ENCODE measurements around the gene TMEM101. TPM values are rescaled to one million over a fixed set of nuclear protein-coding genes. Genes with fewer than 3 reads are reported as not detected.

The TMEM101 gene
- total and polyA plus RNA-seq, 10 of the 15 experiments (the other 5 are each of a cell fraction or from before 2014, with no cell fraction given): 18.4 to 72.5 (median 35.9) TPM

DNA sequence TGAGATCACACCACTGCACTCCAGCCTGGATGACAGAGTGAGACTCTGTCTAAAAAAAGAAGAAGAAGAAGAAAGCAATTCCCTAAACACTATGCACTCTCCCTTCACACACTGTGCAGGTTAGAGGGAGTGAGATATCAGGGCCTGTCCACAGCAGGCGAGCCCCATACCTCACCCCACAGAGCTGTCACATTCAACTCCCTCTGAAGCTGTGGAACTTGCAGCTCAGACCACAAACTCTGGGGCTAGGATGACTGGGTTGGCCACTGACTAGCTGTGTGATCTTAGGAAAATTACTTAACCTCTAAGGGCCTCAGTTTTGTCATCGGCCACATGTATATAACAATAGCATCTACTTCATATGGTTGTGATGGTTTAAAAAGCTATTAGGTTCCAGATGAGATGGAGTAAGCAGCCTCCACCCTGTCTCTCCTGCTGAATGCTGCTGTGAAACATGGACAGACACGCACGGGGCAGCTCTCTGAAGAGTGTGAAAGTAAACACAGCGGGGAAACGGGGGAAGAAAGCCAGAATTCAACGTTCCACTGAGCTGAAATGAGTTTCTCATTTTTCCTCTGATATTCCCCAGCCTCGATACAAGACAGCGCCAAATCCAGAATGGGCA, 47.4 kb downstream of the TMEM101 start:
- no peak overlapping the region for H3K27ac ChIP-seq (ENCODE audit: control insufficient read depth, insufficient read depth)
- no peak for TF ChIP-seq SIN3A (IDR thresholded peaks at IDR 0.05; ENCODE audit: low read depth, low read length)
- TF ChIP-seq, protein P1, sequence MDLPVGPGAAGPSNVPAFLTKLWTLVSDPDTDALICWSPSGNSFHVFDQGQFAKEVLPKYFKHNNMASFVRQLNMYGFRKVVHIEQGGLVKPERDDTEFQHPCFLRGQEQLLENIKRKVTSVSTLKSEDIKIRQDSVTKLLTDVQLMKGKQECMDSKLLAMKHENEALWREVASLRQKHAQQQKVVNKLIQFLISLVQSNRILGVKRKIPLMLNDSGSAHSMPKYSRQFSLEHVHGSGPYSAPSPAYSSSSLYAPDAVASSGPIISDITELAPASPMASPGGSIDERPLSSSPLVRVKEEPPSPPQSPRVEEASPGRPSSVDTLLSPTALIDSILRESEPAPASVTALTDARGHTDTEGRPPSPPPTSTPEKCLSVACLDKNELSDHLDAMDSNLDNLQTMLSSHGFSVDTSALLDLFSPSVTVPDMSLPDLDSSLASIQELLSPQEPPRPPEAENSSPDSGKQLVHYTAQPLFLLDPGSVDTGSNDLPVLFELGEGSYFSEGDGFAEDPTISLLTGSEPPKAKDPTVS (IDR thresholded peaks at IDR 0.05; ENCODE audit: low read depth, low read length): no peak
- TF ChIP-seq IKZF1 (conservative IDR thresholded peaks at IDR 0.05): no peak
- no peak for TF ChIP-seq HCFC1 (IDR thresholded peaks at IDR 0.05; ENCODE audit: low read length)
- TF ChIP-seq SRF (IDR thresholded peaks at IDR 0.05; ENCODE audit: low read depth in 2 of 2, low read length in 2 of 2): no peak
- TF ChIP-seq MTA2 (IDR thresholded peaks at IDR 0.05; ENCODE audit: low read depth): no peak
- no peak for TF ChIP-seq SPI1 (IDR thresholded peaks at IDR 0.05; ENCODE audit: borderline replicate concordance, insufficient read depth, low read depth, low read length)
- TF ChIP-seq PAX5 (IDR thresholded peaks at IDR 0.05; ENCODE audit: borderline replicate concordance, low read depth, low read length): no peak
- no peak for TF ChIP-seq EGR1 (IDR thresholded peaks at IDR 0.05; ENCODE audit: borderline replicate concordance in 1 of 2, low read depth in 2 of 2, low read length in 2 of 2)
- no peak for TF ChIP-seq HDAC2 (IDR thresholded peaks at IDR 0.05)
- no peak for TF ChIP-seq ZNF384 (IDR thresholded peaks at IDR 0.05; ENCODE audit: borderline replicate concordance, low read depth, low read length)
- no peak for TF ChIP-seq RB1 (IDR thresholded peaks at IDR 0.05; ENCODE audit: borderline replicate concordance)
- no peak for TF ChIP-seq TCF3 (IDR thresholded peaks at IDR 0.05; ENCODE audit: borderline replicate concordance, insufficient read depth, low read depth, low read length)
- no peak for TF ChIP-seq NFYA (IDR thresholded peaks at IDR 0.05; ENCODE audit: borderline replicate concordance, low read depth, low read length)
- TF ChIP-seq RCOR1 (conservative IDR thresholded peaks at IDR 0.05; ENCODE audit: low read depth, low read length): no peak
- no peak for TF ChIP-seq BHLHE40 (IDR thresholded peaks at IDR 0.05; ENCODE audit: borderline replicate concordance in 1 of 2, low read depth in 2 of 2, low read length in 1 of 2)
- TF ChIP-seq RBBP5 (conservative IDR thresholded peaks at IDR 0.05): no peak
- no peak for TF ChIP-seq TCF12 (IDR thresholded peaks at IDR 0.05; ENCODE audit: low read depth, low read length)
- TF ChIP-seq SMAD5 (IDR thresholded peaks at IDR 0.05; ENCODE audit: low read depth): no peak
- no peak for TF ChIP-seq CBFB (IDR thresholded peaks at IDR 0.05; ENCODE audit: low read depth)
- WGBS (ENCODE audit: insufficient coverage, insufficient replicate concordance, low lambda C conversion rate, missing lambda C conversion rate): 14% methylated on average over 9 of the region's 9 CpGs
- no peaks in the 10 kb centered on the region for H3K36me3 ChIP-seq (ENCODE audit: control insufficient read depth in 2 of 2, insufficient read depth in 2 of 2, low read length in 1 of 2)
- H4K20me1 ChIP-seq (ENCODE audit: control insufficient read depth, insufficient read depth): no peaks in the 10 kb centered on the region
- ChIA-PET SMC1A (ENCODE audit: uncharacterized antibody, unreplicated experiment) (no interaction called here), RAD21 (ENCODE audit: unreplicated experiment) (interaction anchor here (1.6 kb wide), 1 partner anchor 23 kb away, joined by 4 read pairs; no protein-coding TSS in a partner anchor), POLR2A (interaction anchor here (0.6 kb wide), 1 partner anchor 314 kb away, joined by 3 read pairs; no protein-coding TSS in a partner anchor), CTCF (interaction anchor here (0.8 to 1.2 kb wide), 2 partner anchors 23 to 59 kb away, joined by 3 read pairs; no protein-coding TSS in a partner anchor)
- in situ Hi-C loops (cut with MboI) (no loop called here), intact Hi-C loops (cut with micrococcal nuclease; ENCODE audit: unreplicated experiment) (no loop called here)
- ATAC-seq: no peak
- H3K4me3 ChIP-seq: no peak overlapping the region
- no peak overlapping the region for H3K4me2 ChIP-seq (ENCODE audit: control insufficient read depth, insufficient read depth)
- no peak overlapping the region for H3K9ac ChIP-seq (ENCODE audit: control insufficient read depth, insufficient read depth, low read length)
- BruUV-seq (replicated peaks): no TSS peak
- H3K9me3 ChIP-seq (replicated peaks; ENCODE audit: control insufficient read depth, insufficient read depth, low read length): no peaks in the 10 kb centered on the region
- H3K79me2 ChIP-seq (ENCODE audit: control insufficient read depth, insufficient read depth, low read length): no peaks in the 10 kb centered on the region
- H3K4me1 ChIP-seq (ENCODE audit: control insufficient read depth, insufficient read depth, low read length): no peaks in the 10 kb centered on the region
- DNase-seq (ENCODE audit: low read depth, low spot score): no peak
- no peak overlapping the region for H2AFZ ChIP-seq (ENCODE audit: control insufficient read depth, low read depth, low read length)
- FAIRE-seq: no peak
- peaks cover 0 to 1% of the 10 kb centered on the region in 2 experiments; a peak in 2 of 4 replicates for H3K27me3 ChIP-seq (replicated peaks in 1 of 2; ENCODE audit: control insufficient read depth in 2 of 2, insufficient read depth in 2 of 2, low read length in 1 of 2)
